GM21786 (cell line): Measurements from ENCODE around the gene TSKS.

ENCODE experiments used
- ATAC-seq: cut with Tn5 transposase; IDR thresholded peaks from one replicate; pipeline ENCODE4 v1.9.1; 2021; ENCODE audit not compliant: unreplicated experiment

Gene TSKS

DNA sequence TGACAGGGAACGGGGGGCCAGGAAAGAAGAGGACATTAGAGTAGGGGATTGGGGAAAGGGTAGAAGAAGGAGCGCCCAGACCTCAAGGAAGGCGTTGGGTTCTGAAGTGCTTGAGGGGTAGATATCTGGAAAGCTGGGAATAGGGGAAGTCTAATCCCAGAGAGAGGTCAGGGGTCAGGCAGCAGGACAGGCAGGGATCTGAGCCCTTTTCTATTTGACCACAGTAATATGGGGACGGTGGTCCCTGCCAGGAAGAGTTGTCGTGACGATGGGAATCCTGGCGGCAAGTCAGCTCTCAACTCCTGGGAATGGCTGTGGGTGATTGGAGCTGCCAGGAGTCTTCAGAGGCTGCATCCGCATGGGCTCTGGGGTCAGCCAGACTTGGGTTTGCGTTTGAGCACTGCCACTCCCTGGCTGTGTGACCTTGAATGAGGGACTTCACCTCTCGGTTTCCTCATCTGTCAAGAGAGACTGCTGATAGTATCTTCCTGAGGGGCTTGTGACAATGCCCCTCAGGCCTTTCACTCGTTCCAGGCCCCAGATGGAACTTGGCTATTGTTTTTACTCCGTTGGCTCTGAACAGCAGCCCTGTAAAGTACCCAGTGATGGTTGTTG, 5.0 kb upstream of the TSKS start:
- ATAC-seq = no peak

- ATAC-seq = no peak
Observed at GRCh38 chr19:49767381-49767780, 4.3 kb upstream of the TSKS start.

DNA sequence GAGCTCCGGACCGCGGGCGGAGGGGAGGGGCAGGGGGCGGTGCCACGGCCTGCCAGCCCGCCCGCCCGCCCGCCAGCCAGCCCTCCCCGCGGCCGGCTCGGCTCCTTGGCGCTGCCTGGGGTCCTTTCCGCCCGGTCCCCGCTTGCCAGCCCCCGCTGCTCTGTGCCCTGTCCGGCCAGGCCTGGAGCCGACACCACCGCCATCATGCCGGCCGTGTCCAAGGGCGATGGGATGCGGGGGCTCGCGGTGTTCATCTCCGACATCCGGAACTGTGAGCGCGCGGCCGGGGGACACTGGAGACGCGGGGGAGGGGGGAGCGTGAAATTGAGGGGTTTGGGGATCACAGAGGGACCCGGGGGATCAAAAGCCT, 3.8 kb upstream of the TSKS start, which contains the start of gene AP2A1:
Gene AP2A1, plus strand, starts transcription at position 72 of the 370 bp plus-strand sequence. Its CDS starts 133 bp downstream, at position 205.
- ATAC-seq = no peak

DNA sequence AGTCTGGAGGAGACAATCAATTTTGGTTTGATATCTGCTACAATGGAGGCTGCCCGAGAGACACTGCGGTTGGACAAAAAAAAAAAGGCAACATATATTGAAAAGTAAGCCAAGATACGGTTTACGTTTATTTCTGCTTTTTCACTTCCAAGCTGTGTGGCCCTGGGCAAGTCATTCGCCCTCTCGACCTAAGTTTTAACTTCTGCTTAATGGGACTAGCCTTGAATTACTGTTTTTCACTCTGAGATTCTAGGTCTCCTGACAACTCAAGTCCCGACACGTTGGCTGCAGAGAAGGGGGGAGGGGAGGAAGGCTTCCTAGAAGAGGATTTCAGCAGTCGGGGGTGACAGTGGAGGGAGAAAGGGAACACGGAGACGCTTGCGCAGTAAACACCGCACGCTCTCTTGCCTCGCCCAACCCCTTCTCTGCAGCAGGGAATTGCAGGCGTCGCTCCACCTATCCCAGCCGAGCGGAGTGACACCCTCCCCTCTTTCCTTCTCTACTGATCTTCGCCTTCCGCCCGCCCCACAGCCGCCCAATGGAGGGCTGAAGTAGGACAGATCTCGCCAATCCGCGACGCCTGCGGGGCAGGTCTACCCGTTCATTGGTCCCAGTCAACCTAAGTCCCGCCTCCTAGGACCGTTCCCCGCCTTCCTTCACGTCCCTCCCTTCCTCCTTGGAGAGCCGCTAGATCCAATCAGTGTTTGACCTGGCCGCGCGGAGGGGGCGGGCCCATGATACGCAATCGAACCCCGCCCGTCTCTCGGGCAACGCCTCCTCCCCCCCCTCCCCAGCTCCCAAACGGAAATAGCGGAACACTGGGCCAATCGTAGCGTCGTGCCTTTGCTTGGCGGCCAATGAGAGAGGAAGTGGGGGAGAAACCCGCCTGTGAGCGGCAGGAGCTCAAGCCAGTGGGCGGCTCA, 3.2 kb upstream of the TSKS start:
- ATAC-seq = peak; percentile 91

DNA sequence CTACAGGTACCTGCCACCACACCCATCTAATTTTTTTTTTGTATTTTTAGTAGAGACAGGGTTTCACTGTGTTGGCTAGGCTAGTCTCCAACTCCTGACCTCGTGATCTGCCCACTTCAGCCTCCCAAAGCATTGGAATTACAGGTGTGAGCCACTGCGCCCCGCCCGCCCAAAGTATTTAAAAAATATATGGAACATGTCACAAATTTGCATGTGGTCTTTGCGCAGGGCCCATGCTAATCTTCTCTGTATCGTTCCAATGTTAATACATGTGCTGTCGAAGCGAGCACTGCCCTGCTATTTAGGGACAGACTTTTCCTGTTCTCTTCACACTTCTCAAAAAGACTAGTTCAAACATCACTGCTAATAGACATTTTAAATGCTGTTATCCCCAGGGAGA, 1.2 kb upstream of the TSKS start:
- ATAC-seq = no peak

DNA sequence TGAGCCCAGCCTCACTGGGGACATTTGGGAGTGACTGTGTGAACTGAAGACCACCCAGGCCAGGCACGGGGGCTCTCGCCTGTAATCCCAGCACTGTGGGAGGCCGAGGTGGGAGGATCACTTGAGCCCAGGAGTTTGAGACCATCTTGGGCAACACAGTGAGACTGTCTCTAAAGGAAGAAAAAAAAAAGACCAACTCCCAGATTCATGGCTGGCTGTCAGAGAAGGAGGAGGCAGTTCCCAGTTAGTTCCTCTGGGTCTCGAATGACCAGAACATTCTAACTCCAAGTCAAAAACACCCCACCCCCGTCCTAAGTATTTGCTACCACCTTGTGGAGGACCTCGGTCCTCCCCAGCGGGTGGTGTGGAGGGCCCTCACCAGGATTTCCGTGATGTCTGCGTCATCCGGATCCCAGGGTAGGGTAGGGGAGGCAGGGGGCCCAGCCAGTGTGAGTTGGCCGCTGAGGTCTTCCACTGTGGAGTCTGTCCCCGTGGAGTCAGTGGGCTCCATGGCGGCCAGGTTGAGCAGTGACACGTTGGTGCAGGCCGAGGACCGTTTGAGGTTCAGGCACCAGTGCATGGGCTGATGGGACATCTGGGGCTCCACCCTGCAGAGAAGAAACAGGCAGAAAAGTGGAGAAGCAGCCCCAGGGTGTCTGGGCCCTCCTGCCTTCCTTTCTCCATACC, 1.3 kb downstream of the TSKS start:
- ATAC-seq = no peak

- no peak for ATAC-seq
Observed at GRCh38 chr19:49761249-49761624, 1.9 kb downstream of the TSKS start.

DNA sequence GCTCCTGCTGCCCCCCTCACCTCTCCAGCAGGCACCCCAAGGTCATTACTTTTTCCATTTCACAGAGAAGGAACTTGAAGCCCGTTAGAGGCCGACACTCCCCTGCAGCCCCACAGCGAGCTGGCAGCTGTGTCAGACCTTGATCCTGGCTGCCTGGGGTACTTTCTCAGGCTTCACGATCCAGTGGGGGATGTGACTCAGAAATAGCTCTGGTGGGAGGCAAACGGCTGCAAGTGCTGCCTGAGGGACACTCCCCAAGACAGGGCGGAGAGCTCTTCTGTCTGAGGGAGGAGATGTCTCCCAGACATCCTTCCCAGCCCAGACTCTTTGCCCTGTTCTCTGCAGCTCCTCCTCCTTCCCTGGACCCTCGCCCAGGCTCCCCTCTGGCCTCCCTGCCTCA, 4.8 kb downstream of the TSKS start:
- no peak for ATAC-seq

DNA sequence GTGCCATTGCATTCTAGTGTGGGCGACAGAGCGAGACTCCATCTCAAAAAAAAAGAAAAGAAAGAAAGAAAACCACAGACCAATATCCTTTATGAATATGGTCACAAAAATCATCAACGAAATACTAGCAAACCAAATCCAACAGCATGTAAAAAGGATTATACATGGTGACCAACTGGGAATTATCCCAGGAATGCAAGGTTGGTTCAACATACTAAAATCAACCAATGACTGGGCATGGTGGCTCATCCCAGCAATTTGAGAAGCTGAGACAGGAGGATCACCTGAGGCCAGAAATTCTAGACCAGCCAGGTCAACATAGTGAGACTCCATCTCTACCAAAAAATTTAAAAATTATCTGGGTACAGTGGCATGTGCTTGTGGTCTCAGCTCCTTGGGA, 7.2 kb downstream of the TSKS start:
- no peak for ATAC-seq

- no peak for ATAC-seq
Observed at GRCh38 chr19:49752701-49753100, 10.4 kb downstream of the TSKS start.

- no peak for ATAC-seq
Observed at GRCh38 chr19:49749771-49750170, 13.3 kb downstream of the TSKS start.

- ATAC-seq = no peak
Observed at GRCh38 chr19:49749055-49749716, 13.9 kb downstream of the TSKS start.

- no peak for ATAC-seq
Observed at GRCh38 chr19:49746206-49746958, 16.7 kb downstream of the TSKS start.

DNA sequence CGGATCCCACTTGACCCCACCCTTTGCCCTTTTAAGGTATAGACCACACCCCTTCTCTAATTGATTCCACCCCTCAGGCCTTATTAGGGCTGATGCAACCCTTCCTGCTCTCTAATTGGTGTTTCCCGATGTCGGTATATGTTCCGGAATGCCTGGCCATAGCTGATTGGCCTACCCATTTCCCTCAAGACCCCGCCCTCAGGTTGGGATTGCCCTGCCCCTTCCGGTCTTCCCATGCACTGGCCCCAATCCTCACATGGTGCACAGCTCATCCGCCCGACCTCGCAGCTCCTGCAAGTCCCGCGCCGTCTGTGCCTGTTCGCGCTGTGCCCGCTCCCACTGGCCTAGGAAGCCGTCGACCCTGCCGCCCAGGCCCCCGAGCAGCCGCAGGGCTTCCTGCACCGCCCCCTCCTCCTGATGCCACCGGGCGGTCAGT, 18.1 kb downstream of the TSKS start:
- no peak for ATAC-seq

GRCh38 chr19:49741210-49741844, 21.8 kb downstream of the TSKS start:
- no peak for ATAC-seq

- ATAC-seq = no peak
Observed at GRCh38 chr19:49739933-49740332, 23.2 kb downstream of the TSKS start.

DNA sequence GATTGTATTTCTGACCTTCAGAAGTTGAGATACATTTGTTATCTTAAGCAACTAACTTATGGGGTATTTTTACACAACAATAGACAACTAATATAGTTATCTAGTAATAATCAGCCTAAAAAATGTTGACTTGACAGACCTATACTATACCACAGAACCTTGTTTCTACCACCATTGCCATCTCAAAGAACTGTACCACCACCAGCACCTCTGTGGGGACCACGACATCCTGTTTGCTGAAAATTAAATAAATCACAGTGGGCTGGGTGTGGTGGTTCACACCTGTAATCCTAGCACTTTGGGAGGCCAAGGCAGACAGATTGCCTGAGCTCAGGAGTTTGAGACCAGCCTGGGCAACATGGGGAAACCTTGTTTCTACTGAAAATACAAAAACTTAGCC, 24.0 kb downstream of the TSKS start:
- no peak for ATAC-seq

DNA sequence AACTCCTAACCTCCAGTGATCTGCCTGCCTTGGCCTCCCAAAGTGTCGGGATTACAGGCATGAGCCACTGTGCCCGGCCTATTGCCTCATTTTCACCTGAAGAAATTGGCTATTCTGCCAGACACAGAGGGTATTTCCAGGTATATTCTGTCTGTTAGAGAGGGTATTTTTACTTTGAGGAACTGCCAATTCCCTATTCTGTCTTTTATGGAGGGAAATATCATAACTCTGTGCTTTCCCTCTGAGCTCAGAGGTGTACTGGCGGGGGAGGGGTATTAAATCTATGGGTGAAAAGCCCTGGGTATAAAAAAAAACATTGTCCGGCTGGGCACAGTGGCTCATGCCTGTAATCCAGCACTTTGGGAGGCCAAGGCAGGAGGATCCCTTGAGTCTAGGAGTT, 24.8 kb downstream of the TSKS start:
- no peak for ATAC-seq

GRCh38 chr19:49730166-49730565, 32.9 kb downstream of the TSKS start:
- ATAC-seq = no peak
